Heart right ventricle (tissue), 16 donors: ENCODE results near the gene RAD21L1. TPM values are rescaled to one million over a fixed set of nuclear protein-coding genes. Genes with fewer than 3 reads are reported as not detected.

ENCODE experiments used
- ATAC-seq, 8 donors: fragments of 200-7000 bp; cut with Tn5 transposase; one replicate each; pipeline ENCODE4 v1.9.1; 2020; ENCODE audit warnings: mild to moderate bottlenecking in 8 of 8, moderate library complexity in 8 of 8, moderate number of reproducible peaks in 1 of 8
- DNase-seq, 2 donors: peaks; one replicate each; pipeline ENCODE4 v3.0.0-alpha.2; 2020
- H3K27ac ChIP-seq, 10 donors: fragments of 200-600 bp; sonication (generic) in 2 of 10; one replicate each; pipeline versions ENCODE4 v1.5.0 to v1.8.0; 2020 to 2022; ENCODE audit warnings: mild to moderate bottlenecking in 3 of 10
- H3K27me3 ChIP-seq, 7 donors: fragments of 200-600 bp; one replicate each; pipeline ENCODE4 v1.8.0; 2021 to 2022; ENCODE audit warnings: mild to moderate bottlenecking in 2 of 7
- H3K36me3 ChIP-seq, 9 donors: fragments of 200-600 bp; sonication (generic) in 1 of 9; one replicate each; pipeline versions ENCODE4 v1.5.0 to v1.8.0; 2020 to 2022; ENCODE audit warnings: mild to moderate bottlenecking in 2 of 9
- H3K4me1 ChIP-seq, 9 donors: fragments of 200-600 bp; sonication (generic) in 1 of 9; one replicate each; pipeline versions ENCODE4 v1.5.0 to v1.8.0; 2020 to 2022; ENCODE audit warnings: mild to moderate bottlenecking in 4 of 9
- H3K4me3 ChIP-seq, 10 donors: fragments of 200-600 bp; sonication (generic) in 2 of 10; one replicate each; pipeline versions ENCODE4 v1.5.0 to v1.8.0; 2020 to 2022; ENCODE audit warnings: mild to moderate bottlenecking in 7 of 10, moderate library complexity in 2 of 10
- H3K9me3 ChIP-seq, 11 donors: fragments of 200-600 bp in 10 of 11; sonication (generic) in 2 of 11; one replicate each; pipeline versions ENCODE4 v1.5.0 to v1.8.0; 2013 to 2022; ENCODE audit warnings: mild to moderate bottlenecking in 2 of 11, control low read depth in 1 of 11, moderate library complexity in 1 of 11
- CTCF ChIP-seq, 9 donors: fragments of 200-600 bp; sonication (generic) in 2 of 9; IDR thresholded peaks; one replicate each; pipeline versions ENCODE4 v1.5.0 to v1.8.0; 2021 to 2022; ENCODE audit warnings: antibody characterized with exemption in 9 of 9, mild to moderate bottlenecking in 5 of 9, moderate library complexity in 1 of 9
- WGBS, 2 donors: extraction: QIAGEN DNeasy Blood & Tissue Kit; methylation state at CpG; one replicate each; pipeline ENCODE4 v1.1.7; 2013; ENCODE audit warnings: inconsistent platforms in 1 of 2; 5-methylcytosine and 5-hydroxymethylcytosine counted together
- intact Hi-C, 10 donors: fragments of 100-400 bp; cut with DNase I; formaldehyde crosslinking; loops; one replicate each; pipeline versions ENCODE4 v1.11.1 to v1.14.2; 2022
- polyA plus RNA-seq, 2 donors: library from polyadenylated mRNA; stranded (reverse); fragments of 200-250 nt; gene quantifications; one replicate each; pipeline ENCODE4 v1.2.3, GENCODE V29; 2013
- total RNA-seq, 10 donors: library from RNA; stranded (reverse); fragmentation: NEBNext Ultra II Directional in 3 of 10; extraction: Animal tissue kit (Norgen Biotek cat#: 25700) in 3 of 10; gene quantifications; one replicate each; pipeline versions ENCODE4 v1.2.1 to v1.2.4, GENCODE V29; 2021 to 2023
- donor health status: Arrhythmogenic right ventricular cardiomyopathy.
- donor health status: ischemic (EF 13 %, LVEDD 7.1; RV severe dilation, severe dysfunction).
- donor health status: healthy with polysubstance abuse.
- donor health status: DM: no; HTN: yes; CAD: no.
- donor health status: DM: no; HTN: no; CAD: no.
- donor health status: ischemic (EF 25% LVEDD 6.9; RV normal size, moderate dysfunction).
- donor health status: ischemic (EF 25% LVEDD 5.7; RV mildly dilated, moderate dysfunction).
- donor health status: healthy.
- donor health status: DM: yes; HTN: yes; CAD: no.
- donor health status: Ischemic cardiomyopathy.
- donor health status: ischemic (EF 35%, LVEDD 5.7; RV mildly dilated, moderate dysfunction).
- donor health status: nonischemic (EF 11% LVEDD 7.7; RV severe dilation, severe dysfunction).
- donor health status: DM: yes; HTN: yes; CAD: no.
- donor health status: PGD.
- donor health status: ischemic (EF 29% LVEDD 5.4; RV normal size, mild dysfunction).
- donor health status: nonischemic (EF 23%, LVEDD 6.1; RV moderate dilation, normal function).

The RAD21L1 gene
- total and polyA plus RNA-seq, 12 donors, result not detected

DNA sequence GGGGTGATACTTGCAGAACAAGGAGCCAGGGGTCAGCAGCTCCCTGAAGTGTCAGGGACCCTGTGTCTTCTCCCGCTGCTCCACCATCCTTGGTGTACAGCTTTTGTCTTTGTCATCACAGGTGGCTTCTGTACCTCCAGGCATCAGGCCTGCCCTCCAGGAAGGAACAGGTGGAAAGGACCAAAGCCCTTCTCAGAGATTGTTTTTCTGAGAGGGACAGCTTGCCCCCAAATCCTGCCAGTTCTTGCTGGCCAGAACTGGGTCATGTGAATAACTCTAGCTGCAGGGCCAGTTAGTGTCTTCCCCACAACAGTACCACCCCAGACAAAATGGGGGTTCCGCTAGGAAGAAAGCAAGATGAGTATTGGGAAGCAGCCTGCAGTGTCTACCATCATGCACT lies 71.6 kb downstream of the RAD21L1 start:
- ATAC-seq (no peak), DNase-seq (no peak)
- Histone ChIP-seq H3K4me1 (peaks cover 0 to 10% (median 0%) of the 10 kb centered on the region in 9 donors), H3K27me3 (no peaks in the 10 kb centered on the region), H3K4me3 (no peak overlapping the region), H3K27ac (no peak overlapping the region), H3K9me3 (no peaks in the 10 kb centered on the region), H3K36me3 (peaks cover 0 to 20% (median 0%) of the 10 kb centered on the region in 9 donors)
- 96 to 98% methylated on average over 2 of the region's 2 CpGs for WGBS, 2 donors
- no peak for TF ChIP-seq CTCF (IDR thresholded peaks at IDR 0.05)
- intact Hi-C loops, result no loop called here

- H3K9me3 ChIP-seq, result no peaks in the 10 kb centered on the region
- no peak overlapping the region for H3K27ac ChIP-seq
- peaks cover 0 to 20% (median 0%) of the 10 kb centered on the region in 9 donors for H3K36me3 ChIP-seq
- H3K27me3 ChIP-seq, result no peaks in the 10 kb centered on the region
- 80 to 81% methylated on average over 5 of the region's 5 CpGs for WGBS, 2 donors
- ATAC-seq, result no peak
- no peak for TF ChIP-seq CTCF (IDR thresholded peaks at IDR 0.05)
- intact Hi-C loops, result no loop called here
- peaks cover 0 to 10% (median 0%) of the 10 kb centered on the region in 9 donors for H3K4me1 ChIP-seq
- H3K4me3 ChIP-seq, result no peak overlapping the region
- no peak for DNase-seq
These were observed 72.3 kb downstream of the RAD21L1 start for GRCh38 chr20:1298166-1298565.

- Histone ChIP-seq H3K27ac (no peak overlapping the region), H3K4me3 (no peak overlapping the region), H3K4me1 (peaks cover 0 to 10% (median 0%) of the 10 kb centered on the region in 9 donors), H3K27me3 (no peaks in the 10 kb centered on the region), H3K36me3 (peaks cover 0 to 20% (median 0%) of the 10 kb centered on the region in 9 donors), H3K9me3 (no peaks in the 10 kb centered on the region)
- intact Hi-C loops, result no loop called here
- ATAC-seq, result no peak
- no peak for TF ChIP-seq CTCF (IDR thresholded peaks at IDR 0.05)
- DNase-seq, result no peak
- WGBS, 2 donors, result 91 to 92% methylated on average over 10 of the region's 10 CpGs
These were observed 73.2 kb downstream of the RAD21L1 start for GRCh38 chr20:1298888-1299511.

GRCh38 chr20:1299522-1299921 lies 73.7 kb downstream of the RAD21L1 start:
- intact Hi-C loops, result no loop called here
- H3K36me3 ChIP-seq, result peaks cover 0 to 23% (median 0%) of the 10 kb centered on the region in 9 donors
- no peak overlapping the region for H3K4me3 ChIP-seq
- peaks cover 0 to 10% (median 0%) of the 10 kb centered on the region in 9 donors for H3K4me1 ChIP-seq
- ATAC-seq, result no peak
- 81 to 85% methylated on average over 9 of the region's 9 CpGs for WGBS, 2 donors
- H3K27me3 ChIP-seq, result no peaks in the 10 kb centered on the region
- DNase-seq, result no peak
- no peaks in the 10 kb centered on the region for H3K9me3 ChIP-seq
- TF ChIP-seq CTCF (IDR thresholded peaks at IDR 0.05), result peak in 1 of 9 donors; percentile 8
- H3K27ac ChIP-seq, result no peak overlapping the region
